Putamen (tissue), 1 donor: ENCODE measurements around the gene MYO15B.

Experiments used
- DNase-seq: peaks from one replicate; pipeline ENCODE4 v3.0.0-alpha.2; 2016; ENCODE audit warnings: low spot score

MYO15B gene

DNA sequence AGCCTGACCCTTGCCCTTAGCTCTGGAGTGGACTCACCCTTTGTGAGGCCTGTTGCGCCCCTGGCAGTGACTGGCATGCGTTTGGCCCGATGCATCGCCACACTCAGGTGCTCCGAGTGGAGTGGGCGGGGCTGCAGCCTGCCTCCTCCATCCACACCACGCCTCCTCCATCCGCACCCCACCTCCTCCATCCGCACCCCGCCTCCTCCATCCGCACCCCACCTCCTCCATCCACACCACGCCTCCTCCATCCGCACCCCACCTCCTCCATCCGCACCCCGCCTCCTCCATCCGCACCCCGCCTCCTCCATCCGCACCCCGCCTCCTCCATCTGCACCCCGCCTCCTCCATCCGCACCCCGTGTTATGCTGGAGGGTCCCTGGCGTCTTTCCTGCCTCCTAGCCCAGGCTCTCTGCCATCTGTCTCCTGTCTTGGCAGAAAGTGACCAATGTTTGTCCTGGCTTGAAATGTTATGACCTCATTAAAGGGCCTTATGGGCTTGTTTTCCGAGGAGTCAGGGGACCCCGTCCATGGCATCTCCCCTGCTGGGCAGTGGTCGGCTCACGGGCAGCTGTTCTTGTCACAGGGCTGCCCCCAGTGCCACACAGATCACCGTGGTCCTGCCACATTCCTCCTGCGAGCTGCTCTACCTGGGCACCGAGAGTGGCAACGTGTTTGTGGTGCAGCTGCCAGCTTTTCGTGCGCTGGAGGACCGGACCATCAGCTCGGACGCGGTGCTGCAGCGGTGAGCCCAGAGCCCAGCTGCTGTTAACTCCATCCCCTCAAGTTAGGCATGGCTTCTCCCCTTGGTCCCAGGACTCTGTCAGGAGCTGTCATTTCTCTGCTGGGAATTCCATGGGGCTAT lies 28.7 kb upstream of the MYO15B start:
- no peak for DNase-seq

DNA sequence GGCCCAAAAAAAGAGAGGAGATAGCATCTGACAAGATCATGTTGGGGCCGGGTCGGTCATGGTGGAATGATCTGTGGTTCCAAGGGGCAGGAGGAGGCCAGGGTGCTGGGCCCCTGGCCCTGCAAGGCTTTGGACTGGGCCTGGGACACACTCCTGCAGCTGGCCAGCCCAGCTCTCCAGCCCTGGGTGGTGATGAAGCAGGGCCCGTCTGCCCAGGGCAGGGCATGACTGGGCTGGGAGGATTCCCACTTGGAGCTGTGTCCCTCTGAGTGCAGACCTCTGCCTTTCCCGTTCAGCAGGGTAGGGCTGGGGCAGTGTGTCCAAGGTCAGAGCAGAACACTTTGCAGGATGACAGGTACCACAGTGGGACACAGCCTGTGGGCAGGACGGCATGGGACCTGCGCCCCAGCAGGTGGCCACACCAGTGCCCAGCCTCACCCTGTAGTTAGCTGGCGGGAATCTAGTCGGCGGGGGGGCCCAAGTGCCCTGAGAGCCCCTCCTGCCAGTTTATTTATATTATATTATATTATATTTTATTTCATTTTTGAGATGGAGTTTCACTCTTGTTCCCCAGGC lies 27.6 kb upstream of the MYO15B start:
- no peak for DNase-seq

DNA sequence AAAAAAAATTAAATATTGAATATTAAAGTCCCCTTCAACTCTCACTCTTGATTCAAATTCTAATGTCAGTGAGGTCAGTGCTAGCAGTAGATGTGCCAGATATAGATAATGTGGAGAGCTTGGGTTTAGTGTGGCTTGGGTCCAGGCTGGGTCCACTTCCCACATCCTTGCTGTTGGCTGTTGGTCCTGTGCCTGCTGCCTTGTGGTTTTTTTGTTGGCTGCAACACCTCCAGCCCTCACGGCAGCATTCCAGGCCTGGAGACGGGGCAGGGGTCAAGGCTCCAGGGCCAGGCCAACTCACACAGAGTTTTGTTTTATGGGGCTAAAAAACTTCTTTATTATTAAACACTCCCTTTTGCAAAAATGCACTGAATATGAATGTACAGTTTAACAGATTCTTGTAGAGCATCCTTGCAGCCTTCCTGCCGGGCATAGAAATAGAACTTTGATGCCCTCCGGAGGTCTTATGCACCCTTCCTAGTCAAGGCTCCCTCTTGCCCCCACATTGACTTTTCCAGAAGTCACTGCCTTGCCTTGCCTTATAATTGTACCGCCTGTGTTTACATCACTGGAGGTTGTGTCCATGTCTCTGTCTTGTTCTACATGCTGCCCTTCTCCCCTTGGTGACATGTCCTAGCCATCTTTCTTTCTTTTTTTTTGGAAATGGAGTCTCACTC lies 25.5 kb upstream of the MYO15B start:
- no peak for DNase-seq

DNA sequence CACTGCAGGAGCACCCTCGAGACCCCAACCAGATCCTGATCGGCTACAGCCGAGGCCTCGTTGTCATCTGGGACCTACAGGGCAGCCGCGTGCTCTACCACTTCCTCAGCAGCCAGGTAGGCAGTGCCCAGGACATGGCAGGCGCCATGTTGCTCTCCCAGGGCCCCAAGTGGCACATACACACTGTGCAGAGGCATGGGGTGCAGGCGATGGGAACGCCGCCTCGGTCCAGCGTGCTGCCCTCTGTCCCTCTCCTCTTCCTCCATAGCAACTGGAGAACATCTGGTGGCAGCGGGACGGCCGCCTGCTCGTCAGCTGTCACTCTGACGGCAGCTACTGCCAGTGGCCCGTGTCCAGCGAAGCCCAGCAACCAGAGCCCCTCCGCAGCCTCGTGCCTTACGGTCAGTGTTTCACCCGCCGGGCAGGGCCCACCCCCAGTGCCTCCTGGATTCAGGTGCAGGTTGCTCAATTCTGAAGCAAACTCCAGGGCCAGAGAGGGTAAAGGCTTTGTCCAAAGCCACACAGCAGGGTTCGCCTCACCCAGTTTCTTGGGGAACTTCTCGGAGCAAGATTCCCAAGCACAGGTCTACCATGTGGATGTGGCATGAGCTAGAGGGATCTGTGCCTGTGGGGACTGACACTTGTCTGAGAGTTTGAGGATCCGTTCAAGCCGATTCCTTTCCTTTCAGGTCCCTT lies 24.4 kb upstream of the MYO15B start:
- DNase-seq: no peak

DNA sequence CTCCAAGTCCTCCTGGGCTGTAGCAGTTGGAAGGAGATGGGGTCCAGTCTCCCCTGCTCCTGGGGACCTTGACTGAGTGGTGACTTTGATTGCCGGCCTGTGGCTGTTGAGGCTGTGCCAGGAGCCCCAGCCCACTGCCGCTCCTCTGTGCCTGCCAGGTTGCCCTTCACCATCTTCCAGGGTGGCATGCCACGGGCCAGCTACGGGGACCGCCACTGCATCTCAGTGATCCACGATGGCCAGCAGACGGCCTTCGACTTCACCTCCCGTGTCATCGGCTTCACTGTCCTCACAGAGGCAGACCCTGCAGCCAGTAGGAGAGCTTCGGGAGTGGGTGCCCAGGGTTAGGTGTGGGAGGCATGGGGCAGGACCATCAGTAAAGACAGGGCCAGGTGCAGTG lies 23.4 kb upstream of the MYO15B start:
- no peak for DNase-seq

DNA sequence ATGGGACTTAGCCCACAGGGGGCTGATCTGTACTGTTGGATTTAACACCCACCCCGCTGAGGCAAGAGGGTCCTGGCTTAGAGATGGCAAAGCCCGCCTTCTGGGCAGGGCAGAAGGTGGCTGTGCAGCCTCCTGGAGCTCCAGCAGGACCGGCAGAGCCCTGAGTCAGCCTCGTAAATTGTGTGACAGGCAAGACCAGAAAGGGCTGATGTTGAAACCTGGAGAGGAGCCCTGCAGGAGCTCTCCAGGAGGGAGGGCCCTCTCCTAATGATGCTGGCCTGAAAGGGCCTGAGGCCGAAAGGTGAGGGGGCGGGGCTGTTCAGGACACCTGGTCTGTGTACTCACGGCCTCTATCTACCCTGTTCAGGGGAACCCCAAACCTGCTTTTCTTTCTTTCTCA lies 22.5 kb upstream of the MYO15B start:
- DNase-seq: no peak

DNA sequence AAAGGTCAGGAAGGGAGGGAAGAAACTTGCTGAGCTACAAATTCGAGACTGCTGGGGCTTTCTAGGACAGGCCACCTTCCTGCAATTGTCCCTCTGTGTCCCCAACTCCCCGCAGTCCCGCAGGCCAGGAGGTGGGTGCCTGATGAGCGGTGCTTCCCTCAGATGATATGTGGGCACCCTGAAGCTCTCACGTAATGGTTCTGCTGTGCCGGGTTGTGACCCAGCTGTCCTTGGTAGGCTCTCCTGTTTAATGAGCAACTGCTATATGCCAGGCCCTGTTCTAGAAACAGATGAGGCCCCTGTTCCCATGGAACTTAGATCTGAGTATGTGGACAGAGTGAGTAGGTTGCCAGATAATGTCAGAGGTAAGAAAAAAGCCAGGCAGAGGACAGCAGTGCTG lies 22.0 kb upstream of the MYO15B start:
- no peak for DNase-seq

DNA sequence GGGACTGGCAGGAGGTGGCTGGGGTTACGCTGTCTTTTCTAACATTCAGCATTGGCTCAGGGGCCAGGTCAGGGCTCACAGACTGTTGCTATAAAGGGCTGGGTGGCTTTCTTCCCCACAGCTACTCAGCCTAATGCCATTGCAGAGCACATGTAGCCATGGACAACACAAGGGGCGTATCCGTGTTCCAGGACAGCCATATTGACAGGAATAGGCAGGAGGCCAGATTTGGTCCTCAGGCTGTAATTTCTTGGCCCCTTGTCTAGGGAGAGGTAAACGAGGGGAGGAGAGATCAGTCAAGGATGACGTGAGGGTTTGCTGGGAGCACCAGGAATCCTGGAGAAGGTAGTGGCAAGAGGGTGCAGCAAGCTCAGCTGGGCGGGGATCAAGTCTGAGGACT lies 21.2 kb upstream of the MYO15B start:
- DNase-seq: no peak

DNA sequence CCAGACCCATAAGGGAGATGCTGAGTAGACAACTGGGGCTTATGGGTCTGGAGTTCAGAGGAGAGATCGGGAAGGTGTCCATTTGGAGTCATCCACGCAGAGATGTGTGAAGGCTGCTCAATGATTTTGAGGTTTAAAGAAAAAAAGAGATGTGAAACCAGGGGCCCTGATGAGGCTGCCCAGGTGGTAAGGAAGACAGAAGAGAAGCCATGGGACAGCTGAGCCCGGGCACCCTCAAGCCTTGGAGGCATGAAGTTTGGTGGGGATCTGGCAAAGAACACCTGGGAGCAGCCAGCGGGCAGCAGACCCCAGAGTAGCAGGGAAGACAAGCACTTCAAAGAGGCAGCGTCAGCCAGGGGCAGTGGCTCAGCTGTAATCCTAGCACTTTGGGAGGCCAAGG lies 20.8 kb upstream of the MYO15B start:
- DNase-seq: no peak

DNA sequence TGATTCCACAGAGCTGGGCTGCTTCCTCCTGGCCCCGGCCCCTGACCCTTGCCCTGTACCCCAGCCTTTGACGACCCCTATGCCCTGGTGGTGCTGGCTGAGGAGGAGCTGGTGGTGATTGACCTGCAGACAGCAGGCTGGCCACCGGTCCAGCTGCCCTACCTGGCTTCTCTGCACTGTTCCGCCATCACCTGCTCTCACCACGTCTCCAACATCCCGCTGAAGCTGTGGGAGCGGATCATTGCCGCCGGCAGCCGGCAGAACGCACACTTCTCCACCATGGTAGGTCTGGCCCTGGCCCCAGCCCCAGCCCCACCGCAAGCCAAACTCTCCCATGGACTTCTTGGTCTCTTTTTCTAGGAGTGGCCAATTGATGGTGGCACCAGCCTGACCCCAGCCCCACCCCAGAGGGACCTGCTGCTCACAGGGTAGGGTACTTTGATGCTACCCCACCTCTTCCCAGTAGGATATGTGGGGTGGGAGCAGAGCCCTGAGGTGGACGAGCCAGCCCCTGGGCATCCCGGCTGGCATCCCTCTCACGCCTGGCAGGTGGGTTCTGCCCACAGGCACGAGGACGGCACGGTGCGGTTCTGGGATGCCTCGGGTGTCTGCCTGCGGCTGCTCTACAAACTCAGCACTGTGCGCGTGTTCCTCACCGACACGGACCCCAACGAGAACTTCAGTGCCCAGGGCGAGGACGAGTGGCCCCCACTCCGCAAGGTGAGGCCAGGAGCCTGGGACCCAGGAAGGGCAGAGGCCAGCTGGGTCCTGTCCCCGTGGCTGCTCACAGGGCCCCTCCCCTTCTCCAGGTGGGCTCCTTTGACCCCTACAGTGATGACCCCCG lies 19.0 kb upstream of the MYO15B start:
- DNase-seq: no peak

DNA sequence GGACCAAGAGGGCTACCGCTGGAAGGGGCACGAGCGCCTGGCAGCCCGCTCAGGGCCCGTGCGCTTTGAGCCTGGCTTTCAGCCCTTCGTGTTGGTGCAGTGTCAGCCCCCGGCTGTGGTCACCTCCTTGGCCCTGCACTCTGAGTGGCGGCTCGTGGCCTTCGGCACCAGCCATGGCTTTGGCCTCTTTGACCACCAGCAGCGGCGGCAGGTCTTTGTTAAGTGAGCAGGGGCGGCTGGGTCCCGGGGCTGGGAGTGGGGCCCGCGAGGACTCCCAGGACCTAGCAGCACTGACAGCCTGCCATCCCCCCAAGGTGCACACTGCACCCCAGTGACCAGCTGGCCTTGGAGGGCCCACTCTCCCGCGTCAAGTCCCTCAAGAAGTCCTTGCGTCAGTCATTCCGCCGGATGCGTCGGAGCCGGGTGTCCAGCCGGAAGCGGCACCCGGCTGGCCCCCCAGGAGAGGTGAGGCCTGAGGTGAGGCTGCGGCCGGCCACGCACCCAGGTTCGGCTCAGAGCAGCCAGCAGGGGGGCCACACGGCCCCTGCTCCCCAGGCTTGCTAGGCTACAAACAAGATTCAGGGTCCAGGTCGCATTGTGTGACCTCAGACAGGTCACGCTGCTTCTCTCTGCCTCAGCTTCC lies 17.4 kb upstream of the MYO15B start:
- no peak for DNase-seq

DNA sequence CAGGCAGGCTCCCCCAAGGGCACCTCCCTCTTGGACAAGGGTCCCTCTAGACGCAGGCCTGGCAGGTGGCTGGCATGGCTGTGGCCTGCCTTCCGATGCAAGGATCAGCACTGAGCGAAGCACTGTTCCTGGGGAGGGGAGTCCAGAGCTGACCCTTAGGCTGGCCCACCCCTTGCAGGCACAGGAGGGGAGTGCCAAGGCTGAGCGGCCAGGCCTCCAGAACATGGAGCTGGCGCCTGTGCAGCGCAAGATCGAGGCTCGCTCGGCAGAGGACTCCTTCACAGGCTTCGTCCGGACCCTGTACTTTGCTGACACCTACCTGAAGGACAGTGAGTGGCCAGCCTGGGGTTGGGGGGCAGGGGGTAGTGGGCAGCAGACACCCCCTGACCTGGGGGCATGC lies 16.8 kb upstream of the MYO15B start:
- no peak for DNase-seq

DNA sequence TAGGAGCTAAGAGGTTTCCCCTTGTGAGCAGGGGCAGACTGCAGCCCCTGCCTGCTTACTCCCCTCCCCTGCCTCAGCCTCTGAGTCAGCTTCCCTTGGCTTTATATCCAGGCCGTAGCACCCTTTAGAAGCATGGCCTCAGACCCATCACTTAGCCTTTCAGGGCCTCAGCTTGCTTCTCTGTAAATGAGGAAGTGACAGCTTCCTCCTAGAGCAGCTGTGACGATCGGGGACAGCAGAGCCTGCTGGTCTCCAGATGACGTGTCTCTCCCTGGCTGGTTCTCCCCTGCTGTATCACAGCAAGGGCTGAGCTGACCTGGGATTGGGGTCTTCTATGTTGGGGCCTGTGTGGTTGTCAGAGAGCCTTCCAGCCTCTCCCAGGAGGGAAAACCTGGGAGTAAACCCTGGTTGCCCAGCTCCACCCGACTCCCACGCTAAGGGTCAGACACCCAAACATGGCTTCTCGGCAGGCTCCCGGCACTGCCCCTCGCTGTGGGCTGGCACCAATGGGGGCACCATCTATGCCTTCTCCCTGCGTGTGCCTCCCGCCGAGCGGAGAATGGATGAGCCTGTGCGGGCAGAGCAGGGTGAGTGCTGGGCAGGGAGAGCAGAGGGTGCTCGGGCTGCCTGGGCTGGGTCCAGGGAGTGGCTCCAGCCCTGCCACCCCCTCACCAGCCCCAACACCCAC lies 16.3 kb upstream of the MYO15B start:
- no peak for DNase-seq

DNA sequence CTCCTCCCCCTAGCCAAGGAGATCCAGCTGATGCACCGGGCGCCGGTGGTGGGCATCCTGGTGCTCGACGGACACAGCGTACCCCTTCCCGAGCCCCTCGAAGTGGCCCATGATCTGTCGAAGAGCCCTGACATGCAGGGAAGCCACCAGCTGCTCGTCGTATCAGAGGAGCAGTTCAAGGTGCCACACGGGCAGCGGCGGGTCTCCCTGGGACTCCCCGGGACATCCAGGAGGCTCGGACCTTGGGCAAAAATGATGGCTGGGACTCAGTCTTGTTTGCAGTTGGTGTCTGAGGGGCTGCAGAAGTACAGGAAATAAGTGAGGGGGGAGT lies 15.8 kb upstream of the MYO15B start:
- DNase-seq: no peak

DNA sequence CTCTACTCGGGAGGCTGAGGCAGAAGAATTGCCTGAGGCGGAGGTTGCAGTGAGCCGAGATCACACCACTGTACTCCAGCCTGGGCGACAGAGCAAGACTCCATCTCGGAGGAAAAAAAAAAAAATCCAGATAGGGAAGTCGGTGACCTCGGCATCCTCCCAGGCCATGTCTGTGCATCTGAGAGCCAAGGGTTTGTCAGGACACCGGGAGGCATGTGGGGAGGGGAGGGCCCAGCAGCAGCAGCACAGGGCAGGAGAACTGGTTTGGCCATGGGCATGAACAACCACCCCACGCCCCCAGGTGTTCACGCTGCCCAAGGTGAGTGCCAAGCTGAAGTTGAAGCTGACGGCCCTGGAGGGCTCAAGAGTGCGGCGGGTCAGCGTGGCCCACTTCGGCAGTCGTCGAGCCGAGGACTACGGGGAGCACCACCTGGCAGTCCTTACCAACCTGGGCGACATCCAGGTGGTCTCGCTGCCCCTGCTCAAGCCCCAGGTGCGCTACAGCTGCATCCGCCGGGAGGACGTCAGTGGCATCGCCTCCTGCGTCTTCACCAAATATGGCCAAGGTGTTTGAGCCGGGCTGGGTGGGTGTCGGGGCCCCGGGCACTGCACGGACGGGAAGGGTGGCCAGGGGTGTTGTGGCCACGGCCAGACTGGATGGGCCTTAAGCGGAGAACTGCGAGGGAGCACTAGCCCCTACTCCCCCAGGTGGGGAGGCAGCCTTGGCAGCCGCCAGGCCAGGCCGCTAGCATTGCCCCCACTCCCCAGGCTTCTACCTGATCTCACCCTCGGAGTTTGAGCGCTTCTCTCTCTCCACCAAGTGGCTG lies 14.7 kb upstream of the MYO15B start:
- DNase-seq: no peak

DNA sequence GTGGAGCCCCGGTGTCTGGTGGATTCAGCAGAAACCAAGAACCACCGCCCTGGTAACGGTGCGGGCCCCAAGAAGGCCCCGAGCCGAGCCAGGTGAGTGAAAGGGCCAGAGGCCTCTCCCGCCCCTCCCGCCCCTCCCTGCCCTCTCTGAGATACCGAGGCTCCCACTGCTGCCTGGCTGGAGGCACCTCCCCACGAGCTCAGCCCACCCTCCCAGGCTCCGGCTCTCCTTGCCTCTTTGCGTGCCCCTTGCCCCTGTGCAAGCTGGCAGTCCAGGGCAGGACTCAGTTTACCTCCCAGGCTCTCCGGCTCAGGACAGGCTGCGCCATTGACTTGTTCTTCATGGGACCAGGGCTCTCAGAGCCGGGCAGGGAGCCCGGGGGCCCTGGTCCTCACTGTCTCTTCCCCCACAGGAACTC lies 14.1 kb upstream of the MYO15B start:
- no peak for DNase-seq

DNA sequence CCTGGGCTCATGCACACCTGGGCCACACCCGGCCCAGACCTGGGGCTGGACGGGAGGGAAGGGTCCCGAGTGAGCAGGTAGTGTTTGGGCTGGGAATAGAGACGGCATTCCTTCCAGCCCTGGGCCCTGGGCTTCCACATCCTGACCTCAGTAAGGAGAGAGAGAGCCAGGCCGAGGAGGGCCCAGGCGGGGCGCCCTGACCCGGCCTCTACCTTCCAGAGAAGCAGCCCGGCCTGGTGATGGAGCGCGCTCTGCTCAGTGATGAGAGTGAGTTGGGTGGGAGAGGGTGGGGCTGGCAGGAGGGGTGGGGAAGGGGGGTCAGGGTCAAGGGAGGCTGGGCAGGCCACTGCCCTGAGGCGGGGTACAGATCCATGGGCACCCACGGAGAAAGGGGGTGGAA lies 13.6 kb upstream of the MYO15B start:
- no peak for DNase-seq

DNA sequence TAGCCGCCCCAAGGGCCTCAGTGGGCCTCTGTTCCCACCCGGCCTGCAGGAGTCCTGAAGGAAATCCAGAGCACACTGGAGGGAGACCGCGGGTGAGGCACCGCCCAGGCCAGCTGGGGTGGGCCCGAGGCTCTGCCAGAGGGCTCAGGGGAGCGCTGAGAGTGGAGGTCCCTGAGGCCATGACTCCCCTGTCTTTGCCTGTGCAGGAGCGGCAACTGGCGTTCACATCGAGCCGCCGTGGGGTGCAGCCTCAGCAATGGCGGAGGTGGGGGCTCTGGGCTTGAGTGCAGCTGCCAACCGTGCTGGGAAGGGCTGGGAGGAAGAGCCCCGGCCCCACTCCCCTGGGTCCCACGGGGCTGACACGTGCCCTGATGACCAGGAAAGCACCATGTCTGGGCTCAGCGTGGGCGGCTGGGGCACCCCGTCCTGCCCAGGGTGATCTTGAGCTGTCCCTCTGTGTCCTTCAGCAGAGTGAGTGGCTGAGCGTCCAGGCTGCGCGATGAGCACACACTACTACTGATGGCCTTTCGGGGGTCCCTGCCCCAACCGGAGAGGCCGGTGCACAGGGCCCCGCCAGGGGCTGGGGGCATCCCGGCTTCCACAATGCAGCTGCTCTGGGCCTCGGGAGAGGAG lies 13.1 kb upstream of the MYO15B start:
- no peak for DNase-seq

DNA sequence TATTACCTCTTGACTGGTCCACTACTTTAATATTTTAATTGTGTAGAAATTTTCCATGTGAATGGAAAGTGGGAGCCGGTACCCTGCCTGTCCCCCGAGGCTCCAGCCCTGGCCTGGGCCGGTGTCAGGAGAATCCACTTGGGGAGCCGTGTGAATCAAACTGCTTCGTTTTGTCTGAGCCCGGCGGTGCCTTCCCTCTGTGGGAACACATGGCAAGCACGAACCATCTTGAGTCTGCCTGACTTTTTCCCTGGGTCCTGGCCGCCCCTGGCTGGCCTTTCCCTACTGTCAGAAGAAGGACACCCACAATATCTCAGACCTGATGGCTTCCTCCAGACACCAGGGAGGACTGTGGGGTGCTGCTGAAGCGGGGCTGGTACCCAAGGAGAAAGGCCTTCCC lies 12.4 kb upstream of the MYO15B start:
- no peak for DNase-seq
